ENCODE measurements around the gene INTS6. TPM values are rescaled to one million over a fixed set of nuclear protein-coding genes. Genes with fewer than 3 reads are reported as not detected.

The INTS6 gene
- total and polyA plus RNA-seq, 8 donors, result 10.9 to 44.8 (median 27.2) TPM

DNA sequence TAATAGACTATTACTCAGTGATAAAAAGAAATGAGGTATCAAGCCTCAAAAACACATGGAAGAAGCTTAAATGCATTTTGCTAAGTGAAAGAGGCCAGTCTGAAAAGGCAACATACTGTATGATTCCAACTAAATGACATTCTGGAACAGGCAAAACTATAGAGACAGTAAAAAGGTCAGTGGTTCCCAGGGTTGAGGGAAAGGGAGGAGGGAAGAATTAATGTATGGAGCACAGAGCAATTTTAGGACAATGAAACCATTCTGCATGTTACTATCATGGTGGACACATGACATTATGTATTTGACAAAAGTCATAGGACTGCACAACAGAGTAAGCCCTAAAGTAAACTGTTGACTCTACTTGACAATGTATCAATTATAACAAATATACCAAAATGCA lies 119.0 kb downstream of the INTS6 start:
- Histone ChIP-seq H3K36me3 (no peaks in the 10 kb centered on the region), H3K4me3 (no peak overlapping the region), H3K27me3 (no peaks in the 10 kb centered on the region), H3K27ac (no peak overlapping the region), H3K4me1 (no peaks in the 10 kb centered on the region), H3K9me3 (no peaks in the 10 kb centered on the region)
- ATAC-seq, result no peak
- TF ChIP-seq, protein P1, sequence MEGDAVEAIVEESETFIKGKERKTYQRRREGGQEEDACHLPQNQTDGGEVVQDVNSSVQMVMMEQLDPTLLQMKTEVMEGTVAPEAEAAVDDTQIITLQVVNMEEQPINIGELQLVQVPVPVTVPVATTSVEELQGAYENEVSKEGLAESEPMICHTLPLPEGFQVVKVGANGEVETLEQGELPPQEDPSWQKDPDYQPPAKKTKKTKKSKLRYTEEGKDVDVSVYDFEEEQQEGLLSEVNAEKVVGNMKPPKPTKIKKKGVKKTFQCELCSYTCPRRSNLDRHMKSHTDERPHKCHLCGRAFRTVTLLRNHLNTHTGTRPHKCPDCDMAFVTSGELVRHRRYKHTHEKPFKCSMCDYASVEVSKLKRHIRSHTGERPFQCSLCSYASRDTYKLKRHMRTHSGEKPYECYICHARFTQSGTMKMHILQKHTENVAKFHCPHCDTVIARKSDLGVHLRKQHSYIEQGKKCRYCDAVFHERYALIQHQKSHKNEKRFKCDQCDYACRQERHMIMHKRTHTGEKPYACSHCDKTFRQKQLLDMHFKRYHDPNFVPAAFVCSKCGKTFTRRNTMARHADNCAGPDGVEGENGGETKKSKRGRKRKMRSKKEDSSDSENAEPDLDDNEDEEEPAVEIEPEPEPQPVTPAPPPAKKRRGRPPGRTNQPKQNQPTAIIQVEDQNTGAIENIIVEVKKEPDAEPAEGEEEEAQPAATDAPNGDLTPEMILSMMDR (IDR thresholded peaks at IDR 0.05), result no peak
- DNase-seq, result no peak
- no peak for FAIRE-seq
- intact Hi-C loops (cut with DNase I), result no loop called here

GRCh38 chr13:51333421-51333820 lies 119.4 kb downstream of the INTS6 start:
- Histone ChIP-seq H3K4me3 (no peak overlapping the region), H3K36me3 (no peaks in the 10 kb centered on the region), H3K4me1 (no peaks in the 10 kb centered on the region), H3K9me3 (no peaks in the 10 kb centered on the region), H3K27me3 (no peaks in the 10 kb centered on the region), H3K27ac (no peak overlapping the region)
- TF ChIP-seq, protein P1 (IDR thresholded peaks at IDR 0.05), result no peak
- ATAC-seq (no peak), DNase-seq (no peak), FAIRE-seq (no peak)
- intact Hi-C loops (cut with DNase I), result no loop called here

DNA sequence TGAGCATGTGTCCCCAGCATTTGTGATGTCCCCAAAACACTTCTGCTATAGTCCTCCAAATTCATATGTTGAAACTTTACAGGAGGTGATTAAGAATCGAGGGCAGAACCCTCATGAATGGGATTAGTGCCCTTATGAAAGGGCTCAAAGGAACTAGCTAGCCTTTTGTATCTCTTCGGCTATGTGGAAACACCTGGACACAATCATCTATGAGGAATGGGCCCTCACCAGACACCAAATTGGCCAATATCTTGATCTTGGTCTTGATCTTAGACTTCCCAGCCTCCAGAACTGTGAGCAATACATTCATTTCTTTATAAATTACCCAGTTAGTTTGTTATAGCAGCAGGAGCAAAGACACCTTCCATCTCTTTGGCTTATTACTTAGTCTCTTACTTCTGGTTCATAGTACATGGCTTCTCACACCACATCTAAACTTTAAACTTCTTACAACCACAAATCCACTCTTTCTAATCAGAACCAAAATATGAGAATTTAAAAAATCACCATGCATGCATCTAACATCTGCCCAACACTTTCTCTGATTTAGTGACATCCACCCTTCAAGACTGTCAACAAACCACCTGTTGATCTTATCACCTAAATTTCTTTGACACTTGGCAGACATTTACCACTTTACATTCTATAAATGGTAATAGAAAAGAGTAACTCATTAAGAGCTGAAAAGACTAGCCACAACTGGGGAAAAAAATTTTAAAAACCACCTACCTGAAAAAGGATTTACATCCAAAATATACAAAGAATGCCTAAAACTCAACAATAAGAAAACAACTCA lies 120.1 kb downstream of the INTS6 start:
- Histone ChIP-seq H3K36me3 (no peaks in the 10 kb centered on the region), H3K4me3 (no peak overlapping the region), H3K27me3 (no peaks in the 10 kb centered on the region), H3K9me3 (no peaks in the 10 kb centered on the region), H3K4me1 (no peaks in the 10 kb centered on the region), H3K27ac (no peak overlapping the region)
- DNase-seq (no peak), ATAC-seq (no peak), FAIRE-seq (no peak)
- intact Hi-C loops (cut with DNase I), result no loop called here
- WGBS, 2 donors, result 90% methylated on average over 2 of the region's 2 CpGs
- TF ChIP-seq, protein P1 (IDR thresholded peaks at IDR 0.05), result no peak

DNA sequence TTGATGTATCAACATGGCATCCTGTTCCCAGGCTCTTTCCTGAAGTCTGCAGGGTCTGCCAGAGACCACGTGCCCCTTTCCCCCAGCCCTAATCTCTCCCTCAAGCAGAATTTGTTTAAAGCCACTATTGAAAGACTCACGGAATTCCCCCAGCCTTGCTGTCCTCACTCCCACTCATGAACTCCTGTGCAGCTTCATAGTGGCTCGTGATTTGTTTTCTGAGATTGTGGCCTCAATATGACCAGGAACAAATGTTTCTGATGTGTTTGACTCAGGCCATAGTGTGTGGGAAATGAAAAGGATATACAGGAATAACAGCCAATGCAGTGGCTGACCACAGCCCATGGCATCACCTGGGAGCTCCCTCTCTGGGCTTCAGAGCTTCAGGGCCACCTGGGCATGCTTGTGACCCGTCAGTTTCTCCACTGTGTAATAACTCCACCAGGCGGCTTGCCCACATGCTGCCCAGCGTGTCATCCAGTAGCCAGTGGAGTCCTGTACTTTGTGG lies 121.4 kb downstream of the INTS6 start:
- Histone ChIP-seq H3K36me3 (no peaks in the 10 kb centered on the region), H3K27me3 (no peaks in the 10 kb centered on the region), H3K4me1 (no peaks in the 10 kb centered on the region), H3K4me3 (no peak overlapping the region), H3K9me3 (no peaks in the 10 kb centered on the region), H3K27ac (no peak overlapping the region)
- intact Hi-C loops (cut with DNase I), result no loop called here
- DNase-seq, result no peak
- FAIRE-seq, result no peak
- ATAC-seq, result no peak
- 83 to 88% methylated on average over 6 of the region's 6 CpGs for WGBS, 2 donors
- TF ChIP-seq, protein P1 (IDR thresholded peaks at IDR 0.05), result no peak

- DNase-seq (no peak), FAIRE-seq (no peak), ATAC-seq (no peak)
- H3K4me1 ChIP-seq, result no peaks in the 10 kb centered on the region
- H3K9me3 ChIP-seq, result no peaks in the 10 kb centered on the region
- H3K27me3 ChIP-seq, result no peaks in the 10 kb centered on the region
- intact Hi-C loops (cut with DNase I), result no loop called here
- H3K36me3 ChIP-seq, result no peaks in the 10 kb centered on the region
- 89 to 96% methylated on average over 3 of the region's 3 CpGs for WGBS, 2 donors
- H3K4me3 ChIP-seq, result no peak overlapping the region
- TF ChIP-seq, protein P1 (IDR thresholded peaks at IDR 0.05), result no peak
- no peak overlapping the region for H3K27ac ChIP-seq
Observed at GRCh38 chr13:51330791-51331190, 122.0 kb downstream of the INTS6 start.

Data from pancreas (tissue), 10 donors.